Left kidney (tissue), 2 donors: ENCODE measurements around the gene ZDHHC19. TPM values are rescaled to one million over a fixed set of nuclear protein-coding genes. Genes with fewer than 3 reads are reported as not detected.
A peak's percentile ranks its signal among the peaks of the same experiment; 100 is the strongest.
"Not testable (repeated sequence)": the region's sequence is repeated elsewhere in the genome, so short reads cannot be mapped to it uniquely, and the experiment has no call there.

Experiments used
- DNase-seq: peaks from one replicate; pipeline ENCODE4 v3.0.0-alpha.2; 2013
- polyA plus RNA-seq: library from polyadenylated mRNA; unstranded; fragments of 120-200 nt; gene quantifications from one replicate; pipeline ENCODE4 v1.2.1, GENCODE V29; 2013; ENCODE audit not compliant: insufficient read length

Gene ZDHHC19
- polyA plus RNA-seq, 1 donor, result not detected

GRCh38 chr3:196225086-196225485, 13.9 kb upstream of the ZDHHC19 start:
- no peak for DNase-seq

DNA sequence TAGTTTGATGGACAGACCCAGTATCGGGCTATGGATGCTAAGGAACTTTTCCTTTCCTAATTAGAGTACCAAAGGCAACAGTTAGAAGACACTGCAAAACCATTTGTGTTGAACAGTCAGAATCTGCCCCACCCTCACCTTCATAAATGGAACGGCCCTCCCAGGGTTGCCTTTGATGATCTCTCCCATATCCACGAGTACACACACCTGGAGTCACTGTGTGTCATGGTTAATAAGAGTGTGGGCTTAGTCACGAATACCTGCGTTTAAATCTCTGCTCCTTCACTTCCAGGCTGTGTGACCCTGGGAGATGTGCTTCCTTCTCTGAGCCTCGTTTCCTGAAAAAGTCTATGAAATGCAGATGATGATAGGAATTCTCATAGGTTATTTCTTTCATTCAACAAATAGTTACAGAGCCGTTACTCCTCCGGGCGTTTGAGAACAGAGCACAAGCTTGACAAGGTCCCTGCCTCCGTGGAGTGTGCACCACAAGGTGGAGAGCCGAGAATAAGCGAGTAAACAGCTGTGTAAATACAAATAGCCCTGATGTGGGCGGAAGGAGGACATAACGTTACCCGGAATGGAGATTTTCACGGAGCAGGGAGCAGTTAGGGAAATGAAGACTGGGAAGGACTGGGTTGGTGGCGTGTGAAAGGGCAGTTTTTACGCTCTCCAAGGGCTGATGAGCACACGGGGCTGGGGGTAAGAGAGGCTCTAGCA, 11.8 kb upstream of the ZDHHC19 start:
- no peak for DNase-seq

DNA sequence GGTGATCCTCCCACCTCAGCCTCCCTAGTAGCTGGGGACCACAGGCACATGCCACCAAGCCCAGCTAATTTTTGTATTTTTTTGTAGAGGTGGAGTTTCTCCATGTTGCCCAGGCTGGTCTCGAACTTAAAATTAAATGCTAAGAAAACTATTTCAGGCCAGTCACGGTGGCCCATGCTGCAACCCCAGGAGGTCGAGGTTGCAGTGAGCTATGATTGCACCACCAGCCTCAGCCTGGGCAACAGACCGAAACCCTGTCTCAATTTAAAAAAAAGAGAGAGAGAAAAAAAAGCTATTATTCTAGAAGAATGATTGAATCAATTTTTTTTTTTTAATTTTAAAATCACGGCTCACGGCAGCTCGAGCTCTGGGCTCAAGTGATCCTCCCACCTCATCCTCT, 9.8 kb upstream of the ZDHHC19 start:
- no peak for DNase-seq

DNA sequence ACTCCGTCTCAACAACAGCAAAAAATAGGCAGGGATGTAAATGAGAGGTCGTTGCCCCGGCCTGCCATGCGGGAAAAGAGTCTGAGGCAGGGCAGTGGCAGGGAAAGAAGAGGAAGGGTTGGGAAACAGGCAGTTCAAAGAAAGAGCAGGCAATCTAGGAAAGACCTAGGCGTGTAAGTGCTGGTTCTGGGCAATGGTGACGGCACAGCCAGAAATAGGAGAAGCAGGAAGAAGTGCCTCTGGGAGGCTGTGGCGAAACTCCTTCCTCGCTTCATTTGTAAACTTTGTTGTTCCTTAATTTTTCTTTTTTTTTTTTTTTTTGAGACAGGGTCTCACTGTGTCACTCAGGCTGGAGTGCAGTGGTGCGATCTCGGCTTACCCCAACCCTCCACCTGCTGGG, 9.4 kb upstream of the ZDHHC19 start:
- no peak for DNase-seq

DNA sequence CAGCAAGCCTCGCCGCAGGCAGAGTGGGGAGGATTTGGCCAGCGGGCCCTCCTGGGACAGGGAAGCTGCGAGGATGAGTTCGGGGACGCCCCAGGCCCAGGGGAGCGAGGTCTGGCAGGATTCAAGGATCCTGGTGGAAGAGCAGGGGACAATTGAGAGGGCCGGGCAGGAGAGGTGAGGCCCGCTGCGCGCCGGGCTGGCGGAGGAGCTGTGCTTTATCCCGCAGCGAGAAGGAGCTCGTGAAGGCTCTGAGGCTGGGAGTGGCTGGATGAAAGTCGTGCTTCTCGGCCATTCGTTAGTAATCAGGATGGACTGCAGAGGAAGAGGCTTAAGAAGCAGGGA, 8.7 kb upstream of the ZDHHC19 start:
- no peak for DNase-seq

DNA sequence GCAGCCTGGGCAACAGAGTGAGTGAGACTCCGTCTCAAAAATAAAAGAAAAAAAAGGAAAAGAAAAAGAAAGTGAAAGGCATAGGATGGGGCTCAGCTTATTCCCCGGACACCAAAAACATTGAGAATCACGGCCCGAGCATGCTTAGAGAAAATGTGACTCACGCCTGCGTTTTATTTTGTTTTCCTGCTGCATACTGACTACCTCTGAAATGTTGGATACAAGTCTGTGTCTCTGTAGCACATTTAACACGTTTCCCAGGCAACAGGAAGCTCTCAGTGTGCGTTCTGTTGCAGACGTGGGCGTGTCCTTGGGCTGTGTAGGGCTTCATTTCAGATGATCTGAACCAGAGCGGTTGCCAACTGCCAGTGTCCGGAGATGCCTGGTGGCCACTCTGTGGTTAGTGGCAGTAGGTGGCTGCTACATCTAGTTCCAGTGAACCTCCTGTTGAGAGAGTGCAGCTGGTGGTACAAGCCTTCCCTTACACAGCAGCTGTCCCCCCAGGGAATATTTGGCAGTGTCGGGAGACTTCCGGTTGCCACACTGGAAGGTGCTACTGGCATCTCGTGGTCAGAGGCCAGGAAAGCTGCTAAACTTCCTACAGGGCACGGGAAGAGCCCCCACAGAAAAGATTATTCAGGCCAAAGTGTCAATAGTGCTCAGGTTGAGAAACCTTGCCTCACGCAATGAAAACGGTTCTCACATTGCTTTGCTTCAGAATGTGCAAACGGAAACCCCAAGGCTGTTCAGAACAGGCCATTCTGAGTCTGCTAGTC, 8.2 kb upstream of the ZDHHC19 start:
- peak; percentile 63 for DNase-seq

DNA sequence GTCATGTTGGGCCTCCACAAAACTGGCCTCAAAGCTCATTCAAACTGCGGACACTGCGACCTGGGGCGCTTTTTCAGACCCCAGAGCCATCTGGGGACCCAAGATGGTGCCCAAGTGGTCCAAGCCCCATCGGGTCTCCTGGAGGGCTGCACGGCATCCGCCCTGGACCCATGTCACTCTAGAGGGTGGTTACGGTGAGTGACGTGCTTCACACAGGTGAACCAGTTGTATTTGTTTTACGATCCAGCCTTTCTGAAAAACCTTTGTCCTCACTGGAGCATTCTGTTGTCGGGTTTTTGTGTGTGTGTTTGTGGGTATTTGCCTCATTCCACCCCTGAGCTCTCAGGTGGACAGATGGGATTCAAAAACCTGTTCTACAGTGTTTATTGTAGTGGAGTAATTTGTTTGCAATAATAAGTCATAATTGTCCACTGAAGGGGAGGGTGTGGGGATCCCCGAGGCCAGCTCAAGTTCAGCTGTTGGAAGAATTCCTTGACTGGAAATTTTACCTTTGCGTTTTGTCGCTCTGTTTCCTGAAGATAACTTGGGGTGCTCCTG, 7.0 kb upstream of the ZDHHC19 start:
- DNase-seq, result no peak

GRCh38 chr3:196217307-196218154, 6.3 kb upstream of the ZDHHC19 start:
- DNase-seq, result no peak

DNA sequence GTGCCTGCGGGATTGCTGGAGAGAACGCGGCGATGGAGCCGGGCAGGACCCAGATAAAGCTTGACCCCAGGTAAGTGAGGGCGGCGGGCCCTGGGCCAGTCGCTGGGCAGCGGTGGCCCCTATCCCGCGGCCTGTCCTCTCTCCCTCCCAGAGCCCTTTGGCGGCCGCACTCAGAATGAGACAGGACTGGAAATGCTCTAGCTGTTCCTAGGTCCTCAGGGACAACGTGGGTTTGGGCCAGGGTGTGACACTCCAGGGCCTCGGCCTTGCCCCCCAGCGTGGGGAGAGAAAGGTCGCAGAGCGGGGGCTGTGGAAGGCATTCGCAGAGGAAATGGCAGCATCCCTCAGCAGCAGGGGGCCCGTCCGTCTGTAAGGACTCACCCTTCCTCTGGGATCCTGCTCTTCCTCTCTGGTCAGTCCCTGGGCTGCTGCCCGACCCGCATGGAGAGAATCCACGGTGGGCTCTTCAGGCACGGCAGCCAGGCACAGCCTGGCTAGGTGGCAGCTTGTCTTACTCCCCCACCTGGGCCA, 5.5 kb upstream of the ZDHHC19 start:
- no peak for DNase-seq

- no peak for DNase-seq
Observed at GRCh38 chr3:196216089-196216564, 4.9 kb upstream of the ZDHHC19 start, which contains the start of gene SLC51A. SLC51A (plus strand) TSS chr3:196216534; CDS start chr3:196216713, 179 bp downstream.

GRCh38 chr3:196215493-196216020, 4.4 kb upstream of the ZDHHC19 start:
- no peak for DNase-seq

GRCh38 chr3:196214783-196215441, 3.7 kb upstream of the ZDHHC19 start:
- no peak for DNase-seq

DNA sequence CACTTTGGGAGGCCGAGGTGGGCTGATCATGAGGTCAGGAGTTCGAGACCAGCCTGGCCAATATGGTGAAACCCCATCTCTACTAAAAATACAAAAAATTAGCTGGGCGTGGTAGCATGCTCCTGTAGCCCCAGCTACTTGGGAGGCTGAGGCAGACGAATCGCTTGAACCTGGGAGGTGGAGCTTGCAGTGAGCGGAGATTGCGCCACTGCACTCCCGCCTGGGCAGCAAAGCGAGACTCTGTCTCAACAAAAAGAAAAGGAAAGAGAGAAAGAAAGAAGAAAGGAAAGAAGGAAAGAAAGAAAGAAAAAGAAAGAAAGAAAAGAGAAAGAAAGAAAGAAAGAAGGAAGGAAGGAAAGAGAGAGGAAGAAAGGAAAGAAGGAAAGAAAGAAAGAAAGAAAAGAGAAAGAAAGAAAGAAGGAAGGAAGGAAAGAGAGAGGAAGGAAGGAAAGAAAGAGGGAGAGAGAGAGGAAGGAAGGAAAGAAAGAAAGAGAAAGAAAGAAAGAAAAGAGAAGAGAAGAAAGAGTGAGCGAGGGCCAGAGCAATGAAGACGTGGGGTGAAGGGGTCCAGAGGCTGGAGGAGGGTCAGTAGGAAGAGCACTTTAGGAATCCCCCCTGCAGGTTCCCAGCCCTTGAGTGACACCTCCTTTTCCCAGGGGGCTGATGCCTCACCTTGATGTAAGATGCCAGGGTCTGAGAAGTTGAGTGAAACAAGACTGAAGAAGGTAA, 1.1 kb downstream of the ZDHHC19 start:
- not testable (repeated sequence) for DNase-seq

DNA sequence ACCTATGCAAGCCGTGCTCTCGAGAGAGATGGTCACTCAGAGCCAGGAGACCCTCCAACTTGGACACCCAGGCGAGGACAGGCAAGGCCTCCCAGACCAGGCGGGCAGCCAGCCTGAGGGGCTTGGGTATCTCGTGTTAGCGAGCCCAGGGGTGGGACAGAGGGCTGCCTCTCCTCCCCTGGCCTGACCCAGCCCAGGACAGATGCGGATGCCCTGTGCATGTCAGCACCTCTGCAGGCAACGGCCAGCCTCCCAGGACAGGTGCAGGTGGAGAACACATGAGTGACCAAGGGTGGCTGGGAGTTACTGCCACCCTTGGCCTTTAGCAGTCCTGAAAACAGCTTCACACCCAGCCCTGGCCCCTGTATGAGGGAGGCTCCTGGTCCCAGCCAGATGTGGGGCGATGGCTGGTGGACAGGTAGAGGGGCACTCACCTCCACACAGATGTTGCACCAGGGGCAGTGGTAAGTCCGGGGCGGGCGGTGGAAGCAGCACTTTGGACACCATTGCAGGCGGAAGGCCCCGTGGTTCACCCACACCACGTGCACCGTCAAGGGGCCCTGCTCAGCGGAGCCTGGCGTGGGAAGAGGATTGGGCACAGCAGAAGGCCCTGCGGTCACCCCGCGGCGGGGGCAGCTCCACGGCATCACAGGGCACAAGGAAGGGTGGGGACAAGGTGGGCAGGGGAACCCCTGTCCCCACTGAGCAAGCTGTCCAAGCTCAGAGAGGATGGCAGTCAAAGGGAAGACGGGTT, 2.1 kb downstream of the ZDHHC19 start:
- no peak for DNase-seq

DNA sequence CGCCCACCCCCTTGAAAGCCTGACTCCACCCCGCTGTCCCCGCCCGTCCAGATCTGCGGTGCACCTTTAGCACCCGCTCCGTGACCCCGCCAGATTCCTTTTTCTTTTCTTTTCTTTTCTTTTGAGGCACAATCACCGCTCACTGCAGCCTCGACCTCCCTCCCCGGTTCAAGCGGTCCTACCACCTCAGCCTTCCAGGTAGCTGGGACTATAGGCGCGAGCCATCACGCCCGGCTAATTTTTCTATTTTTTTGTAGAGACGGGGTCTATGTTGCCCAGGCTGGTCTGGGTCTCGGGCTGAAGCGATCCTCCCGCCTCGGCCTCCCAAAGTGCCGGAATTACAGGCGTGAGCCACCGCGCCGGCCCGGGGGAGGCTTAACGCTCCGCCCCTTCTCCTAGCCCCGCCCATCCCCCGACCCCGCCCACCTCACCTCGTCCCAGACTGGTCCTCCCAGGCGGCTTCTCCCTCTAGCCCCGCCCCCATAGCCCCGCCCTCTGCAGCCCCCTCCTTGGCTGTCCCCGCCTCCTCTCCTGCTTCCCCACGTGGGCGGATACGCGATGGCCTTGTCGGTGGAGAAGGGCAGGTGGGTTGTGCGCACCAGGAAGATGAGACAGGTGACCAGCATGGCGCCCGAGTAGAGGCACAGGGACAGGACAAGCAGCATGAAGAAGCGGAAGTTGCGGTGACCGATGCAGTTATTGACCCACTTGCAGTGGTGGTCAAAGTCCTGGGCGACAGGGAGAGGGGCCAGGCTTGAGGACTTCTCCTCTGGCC, 3.2 kb downstream of the ZDHHC19 start:
- no peak for DNase-seq

DNA sequence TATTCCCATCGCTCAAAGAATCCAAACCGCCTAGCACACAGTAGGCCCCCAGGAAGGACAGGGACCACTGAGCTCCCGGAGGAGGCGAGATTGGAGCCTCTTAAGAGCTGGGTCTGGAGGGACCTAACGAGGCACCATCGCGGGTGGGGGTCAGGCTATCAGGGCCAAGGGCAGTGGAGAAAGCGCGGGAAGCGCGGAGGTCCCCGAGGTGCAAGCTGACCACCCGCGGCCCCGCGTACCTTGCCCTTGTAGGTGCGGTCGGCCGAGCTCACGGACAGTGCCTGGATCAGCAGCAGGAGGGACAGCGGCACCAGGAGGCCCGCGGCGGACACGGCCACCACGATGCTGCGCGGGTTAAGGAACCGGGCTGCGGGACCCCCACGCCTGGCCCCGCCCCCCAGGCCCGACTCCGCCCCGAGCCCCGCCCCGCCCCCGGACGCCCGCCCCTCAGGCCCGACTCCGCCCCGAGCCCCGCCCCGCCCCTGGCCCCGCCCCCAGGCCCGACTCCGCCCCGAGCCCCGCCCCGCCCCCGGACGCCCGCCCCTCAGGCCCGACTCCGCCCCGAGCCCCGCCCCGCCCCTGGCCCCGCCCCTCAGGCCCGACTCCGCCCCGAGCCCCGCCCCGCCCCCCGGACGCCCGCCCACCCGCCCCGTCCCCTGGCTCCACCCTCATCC, 3.9 kb downstream of the ZDHHC19 start:
- no peak for DNase-seq

- DNase-seq, result not testable (repeated sequence)
Observed at GRCh38 chr3:196205442-196206205, 5.6 kb downstream of the ZDHHC19 start.
